Bronchial smooth muscle cell (primary cell): ENCODE results near the gene SERPINB8. TPM values are rescaled to one million over a fixed set of nuclear protein-coding genes. Genes with fewer than 3 reads are reported as not detected.

Experiments used
- total RNA-seq: library from RNA; depleted of rRNA; stranded (reverse); fragments of >200 nt; gene quantifications from 2 replicates; pipeline ENCODE4 v1.2.1, GENCODE V29; 2014

The SERPINB8 gene, protein sequence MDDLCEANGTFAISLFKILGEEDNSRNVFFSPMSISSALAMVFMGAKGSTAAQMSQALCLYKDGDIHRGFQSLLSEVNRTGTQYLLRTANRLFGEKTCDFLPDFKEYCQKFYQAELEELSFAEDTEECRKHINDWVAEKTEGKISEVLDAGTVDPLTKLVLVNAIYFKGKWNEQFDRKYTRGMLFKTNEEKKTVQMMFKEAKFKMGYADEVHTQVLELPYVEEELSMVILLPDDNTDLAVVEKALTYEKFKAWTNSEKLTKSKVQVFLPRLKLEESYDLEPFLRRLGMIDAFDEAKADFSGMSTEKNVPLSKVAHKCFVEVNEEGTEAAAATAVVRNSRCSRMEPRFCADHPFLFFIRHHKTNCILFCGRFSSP
- total RNA-seq: 5.8 and 8.8 TPM in 2 replicates

DNA sequence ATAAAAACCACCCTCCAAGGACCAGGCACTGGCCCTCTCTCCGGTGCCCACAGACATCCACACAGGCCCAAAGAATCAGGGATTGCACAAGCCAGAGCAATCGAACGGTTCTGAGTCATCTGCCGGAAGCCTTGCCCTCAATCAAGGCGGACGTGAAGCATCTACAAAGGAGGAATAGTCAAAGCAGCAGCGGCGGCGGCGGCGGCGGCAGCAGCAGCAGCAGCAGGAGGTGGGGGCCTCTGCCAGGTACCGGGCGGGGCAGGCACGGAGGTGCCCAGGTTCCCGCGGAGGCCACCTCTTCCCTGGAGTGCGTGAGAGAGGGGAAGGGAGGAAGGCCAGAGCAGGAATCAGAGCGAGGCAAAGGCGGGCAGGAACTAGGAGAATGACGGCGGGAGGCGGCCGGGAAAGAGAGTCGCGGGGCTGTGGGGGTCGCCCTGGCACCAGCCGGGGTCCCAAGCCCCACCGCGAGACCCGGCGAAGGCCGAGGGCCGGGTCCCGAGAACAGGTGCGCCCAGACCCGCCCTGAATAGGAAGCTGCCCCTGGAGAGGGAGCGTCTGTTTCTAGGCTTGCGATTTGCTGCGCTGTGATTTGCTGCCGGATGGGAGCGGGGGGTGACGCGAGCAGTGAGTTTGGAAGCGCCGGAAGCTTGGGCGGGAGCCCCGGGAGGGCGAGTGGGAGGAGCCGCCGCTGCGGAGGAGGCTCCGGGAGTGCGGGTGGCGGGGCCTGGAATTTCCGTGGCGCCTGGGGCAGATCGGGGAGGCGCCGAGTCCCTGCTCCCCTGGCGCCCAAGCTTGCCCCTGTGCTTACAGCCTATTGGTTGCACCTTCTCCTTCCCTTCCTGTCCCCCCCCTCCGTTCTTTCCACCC is at the start of gene SERPINB8:
TSS of gene SERPINB8 (plus strand) at position 140 of the 867 bp plus-strand sequence. CDS start 8,228 bp downstream, outside the sequence.

DNA sequence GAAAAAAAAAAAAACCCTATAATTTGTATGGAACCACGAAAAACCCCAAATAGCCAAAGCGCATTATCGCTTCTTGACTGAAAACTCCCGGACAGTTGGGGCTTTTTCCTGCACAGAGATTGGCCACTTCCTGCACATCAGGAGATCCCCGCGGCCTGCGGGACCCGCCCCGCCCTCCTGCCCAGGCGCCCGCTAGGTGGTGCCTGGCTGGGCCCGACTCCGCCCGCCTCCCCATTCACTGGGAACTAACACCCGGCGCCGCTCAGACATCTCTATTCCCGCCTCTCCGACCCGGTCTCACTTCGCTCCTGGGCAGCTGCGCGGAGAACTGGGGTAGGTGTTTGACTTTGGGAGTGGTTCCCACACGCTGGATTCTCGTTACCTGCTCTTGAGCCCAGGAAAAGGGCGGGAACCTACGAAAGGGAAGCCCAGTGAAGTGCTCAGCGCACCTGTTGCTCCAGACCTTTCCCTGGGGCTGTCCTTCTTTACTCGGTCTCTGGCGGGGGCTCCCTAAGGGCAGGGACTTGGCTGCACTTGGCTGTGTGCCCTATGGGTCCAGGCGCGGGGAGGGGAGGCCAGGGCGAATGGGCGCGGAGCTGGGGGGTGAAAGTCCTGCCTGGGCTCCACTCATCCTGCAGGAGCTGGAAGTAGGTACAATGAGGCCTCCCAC is 20.7 kb upstream of the SERPINB8 start, which contains the start of gene HMSD:
TSS of gene HMSD (plus strand) at position 234 of the 670 bp plus-strand sequence. CDS start 4,155 bp downstream, outside the sequence.

Other genes starting within 250 kb of the SERPINB8 start
- gene SERPINB7, start 194.7 kb upstream of the SERPINB8 start, total RNA-seq: 0.79 TPM in 1 of 2 replicates, not detected in the other
- gene SERPINB2, start 82.4 kb upstream of the SERPINB8 start, total RNA-seq: 1.4 TPM in 1 of 2 replicates, not detected in the other
- gene SERPINB10, start 62.1 kb upstream of the SERPINB8 start, total RNA-seq: not detected in 2 replicates
- not detected in 2 replicates for gene HMSD, start 20.8 kb upstream of the SERPINB8 start, total RNA-seq
- gene LINC00305, start 179.0 kb downstream of the SERPINB8 start, total RNA-seq: not detected in 2 replicates